ENCODE results near the gene PI4K2B.
"Not testable (repeated sequence)": the region's sequence is repeated elsewhere in the genome, so short reads cannot be mapped to it uniquely, and the experiment has no call there.

PI4K2B gene

DNA sequence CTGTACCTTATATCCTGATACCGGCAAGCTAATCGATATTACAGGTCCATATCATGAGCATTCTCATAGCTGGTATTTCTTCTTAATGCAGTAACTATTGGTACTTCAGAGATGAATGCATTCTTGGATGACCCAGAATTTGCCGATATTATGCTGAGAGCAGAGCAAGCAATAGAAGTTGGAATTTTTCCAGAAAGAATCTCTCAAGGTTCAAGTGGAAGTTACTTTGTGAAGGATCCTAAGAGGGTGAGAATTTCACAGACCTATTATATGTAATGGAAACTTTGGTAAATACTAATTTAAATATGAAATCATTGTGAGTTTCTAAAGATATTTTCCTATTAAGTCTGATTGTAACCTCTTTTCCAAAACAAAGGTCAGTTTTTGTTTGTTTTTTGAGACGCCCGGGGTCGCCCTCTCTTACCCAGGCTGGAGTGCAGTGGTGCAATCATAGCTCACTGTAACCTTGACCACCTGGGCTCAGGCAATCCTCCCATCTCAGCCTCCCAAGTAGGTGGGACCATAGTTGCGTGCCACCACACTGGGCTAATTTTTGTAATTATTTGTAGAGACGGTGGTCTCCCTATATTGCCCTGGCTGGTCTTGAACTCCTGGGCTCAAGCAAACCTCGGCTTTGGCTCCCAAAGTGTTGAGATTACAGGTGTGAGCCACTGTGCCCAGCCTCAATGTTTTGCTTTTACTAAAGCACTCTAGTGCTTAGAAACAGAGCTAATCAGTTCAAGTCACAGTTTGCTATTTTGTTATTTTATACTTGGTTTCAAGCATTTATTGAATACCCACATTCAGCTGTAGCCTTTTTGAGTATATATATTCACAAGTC, 18.6 kb downstream of the PI4K2B start:
- Histone ChIP-seq H3K9me3 (replicated peaks in 1 of 11) (peaks cover 0 to 33% (median 23%) of the 10 kb centered on the region in 11 experiments; a peak in 19 of 22 replicates), H3K9ac (no peak overlapping the region), H3K4me1 (peaks cover 0 to 16% (median 6%) of the 10 kb centered on the region in 10 experiments; a peak in 6 of 20 replicates), H3K4me3 (no peak overlapping the region), H3K4me2 (peak overlapping the region in 3 of 11 experiments; percentile 29 to 41 (median 36); a peak in 5 of 22 replicates), H4K20me1 (peaks cover 0 to 35% (median 16%) of the 10 kb centered on the region in 11 experiments; a peak in 11 of 22 replicates), H3K27me3 (no peaks in the 10 kb centered on the region), H3K27ac (no peak overlapping the region), H3K36me3 (peaks cover 31 to 61% (median 41%) of the 10 kb centered on the region in 11 experiments)
- no peak for TF ChIP-seq Cebpa-rat (IDR thresholded peaks at IDR 0.05)

DNA sequence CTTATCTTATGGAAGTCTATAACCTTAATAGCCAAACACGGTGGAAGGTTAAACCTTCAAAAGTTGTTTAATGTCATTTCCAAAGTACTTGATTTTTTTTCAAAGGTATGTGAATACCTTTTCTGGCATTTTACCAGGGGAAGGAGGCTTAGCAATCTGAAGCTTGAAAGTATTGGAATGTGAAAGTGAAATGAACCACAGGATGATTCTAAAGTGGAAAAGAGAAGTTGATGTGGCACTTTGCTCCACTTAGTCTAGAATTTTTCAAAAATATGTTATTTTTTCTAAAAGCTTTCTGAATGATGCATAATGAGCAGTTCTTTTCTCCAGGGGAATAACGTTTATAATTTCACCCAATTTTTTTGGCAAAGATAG, 19.2 kb downstream of the PI4K2B start:
- no peaks in the 10 kb centered on the region for H3K27me3 ChIP-seq
- H3K27ac ChIP-seq, result no peak overlapping the region
- H3K4me1 ChIP-seq, result peaks cover 0 to 14% (median 6%) of the 10 kb centered on the region in 10 experiments; a peak in 6 of 20 replicates
- H3K36me3 ChIP-seq, result peaks cover 35 to 61% (median 42%) of the 10 kb centered on the region in 11 experiments
- H3K4me3 ChIP-seq, result no peak overlapping the region
- no peak overlapping the region for H3K9ac ChIP-seq
- H3K9me3 ChIP-seq (replicated peaks in 1 of 11), result peaks cover 0 to 27% (median 17%) of the 10 kb centered on the region in 11 experiments; a peak in 19 of 22 replicates
- H3K4me2 ChIP-seq, result peak overlapping the region in 3 of 11 experiments; percentile 29 to 41 (median 36); a peak in 5 of 22 replicates
- no peak for TF ChIP-seq Cebpa-rat (IDR thresholded peaks at IDR 0.05)
- peaks cover 0 to 35% (median 16%) of the 10 kb centered on the region in 11 experiments; a peak in 11 of 22 replicates for H4K20me1 ChIP-seq

GRCh38 chr4:25253786-25254185, 20.0 kb downstream of the PI4K2B start:
- Histone ChIP-seq H3K4me1 (peaks cover 0 to 14% (median 6%) of the 10 kb centered on the region in 10 experiments; a peak in 6 of 20 replicates), H3K36me3 (peaks cover 34 to 65% (median 48%) of the 10 kb centered on the region in 11 experiments), H4K20me1 (peaks cover 0 to 35% (median 16%) of the 10 kb centered on the region in 11 experiments; a peak in 11 of 22 replicates), H3K9me3 (replicated peaks in 1 of 11) (peaks cover 0 to 20% (median 13%) of the 10 kb centered on the region in 11 experiments; a peak in 18 of 22 replicates)
- H3K27me3 ChIP-seq, H3K27ac ChIP-seq, H3K4me2 ChIP-seq, H3K9ac ChIP-seq, H3K4me3 ChIP-seq: not testable (repeated sequence)

DNA sequence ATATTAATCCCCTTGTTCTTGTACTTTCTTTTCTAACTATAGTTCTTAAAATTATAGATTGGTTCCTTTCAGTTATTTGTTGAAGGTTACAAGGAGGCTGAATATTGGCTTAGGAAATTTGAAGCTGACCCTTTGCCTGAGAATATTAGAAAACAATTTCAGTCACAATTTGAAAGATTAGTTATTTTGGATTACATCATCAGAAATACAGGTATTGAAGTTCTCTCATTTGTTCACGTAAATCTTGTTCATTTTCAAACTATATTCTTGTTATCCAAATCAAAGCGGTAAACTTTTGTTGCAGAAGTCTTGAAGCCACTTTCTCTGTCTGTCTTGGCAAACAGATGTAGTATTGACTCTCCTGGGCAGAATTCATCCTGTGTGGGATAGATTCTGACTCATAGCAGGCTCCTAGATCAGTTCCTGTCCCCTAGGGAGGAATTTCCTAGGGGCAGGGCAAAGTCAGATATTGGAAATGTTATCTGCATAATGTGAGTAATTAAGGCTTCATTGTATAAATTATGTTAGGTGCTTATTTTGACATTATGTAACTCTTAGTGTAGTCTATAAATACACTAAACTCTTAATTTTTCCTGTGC, 25.2 kb downstream of the PI4K2B start:
- Histone ChIP-seq H3K9me3 (replicated peaks in 1 of 11) (no peaks in the 10 kb centered on the region), H3K4me2 (no peak overlapping the region), H3K4me3 (no peak overlapping the region), H3K36me3 (peaks cover 51 to 97% (median 86%) of the 10 kb centered on the region in 11 experiments), H4K20me1 (peaks cover 0 to 1% (median 0%) of the 10 kb centered on the region in 11 experiments; a peak in 1 of 22 replicates), H3K9ac (no peak overlapping the region), H3K4me1 (no peaks in the 10 kb centered on the region), H3K27ac (no peak overlapping the region), H3K27me3 (no peaks in the 10 kb centered on the region)
- no peak for TF ChIP-seq Cebpa-rat (IDR thresholded peaks at IDR 0.05)

DNA sequence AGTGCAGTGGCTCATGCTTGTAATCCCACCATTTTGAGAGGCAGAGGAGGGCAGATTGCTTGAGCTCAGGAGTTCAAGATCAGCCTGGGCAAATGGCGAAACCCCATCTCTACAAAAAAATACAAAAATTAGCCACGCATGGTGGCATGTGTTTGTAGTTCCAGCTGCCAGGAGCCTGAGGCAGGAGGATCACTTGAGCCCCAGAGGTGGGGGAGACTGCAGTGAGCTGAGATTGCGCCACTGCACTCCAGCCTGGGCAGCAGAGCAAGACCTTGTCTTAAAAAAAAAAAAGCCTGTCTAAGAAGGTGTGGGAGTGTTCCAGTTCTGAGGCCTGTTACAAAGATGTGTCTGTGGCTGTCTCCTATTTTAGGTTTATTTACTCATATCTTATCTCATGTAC, 38.0 kb downstream of the PI4K2B start:
- Histone ChIP-seq H3K4me2 (no peak overlapping the region), H3K4me1 (peaks cover 0 to 23% (median 14%) of the 10 kb centered on the region in 10 experiments; a peak in 11 of 20 replicates), H3K36me3 (peaks cover 57 to 89% (median 67%) of the 10 kb centered on the region in 11 experiments), H3K9ac (no peak overlapping the region), H3K4me3 (no peak overlapping the region), H3K9me3 (replicated peaks in 1 of 11) (no peaks in the 10 kb centered on the region), H3K27me3 (no peaks in the 10 kb centered on the region), H4K20me1 (no peaks in the 10 kb centered on the region), H3K27ac (no peak overlapping the region)
- 0 out of 22 replicates have a peak, but pooled peaks of 2 of the 11 experiments have one; percentile 16 to 22 for TF ChIP-seq Cebpa-rat (IDR thresholded peaks at IDR 0.05)

GRCh38 chr4:25280210-25280609, 46.4 kb downstream of the PI4K2B start:
- no peak for TF ChIP-seq Cebpa-rat (IDR thresholded peaks at IDR 0.05)
- H3K9ac ChIP-seq, result no peak overlapping the region
- no peaks in the 10 kb centered on the region for H4K20me1 ChIP-seq
- H3K4me1 ChIP-seq, result peaks cover 0 to 7% (median 3%) of the 10 kb centered on the region in 10 experiments; a peak in 8 of 20 replicates
- peaks cover 27 to 63% (median 42%) of the 10 kb centered on the region in 11 experiments for H3K36me3 ChIP-seq
- H3K9me3 ChIP-seq (replicated peaks in 1 of 11), result no peaks in the 10 kb centered on the region
- no peaks in the 10 kb centered on the region for H3K27me3 ChIP-seq
- no peak overlapping the region for H3K27ac ChIP-seq
- no peak overlapping the region for H3K4me3 ChIP-seq
- H3K4me2 ChIP-seq, result no peak overlapping the region

DNA sequence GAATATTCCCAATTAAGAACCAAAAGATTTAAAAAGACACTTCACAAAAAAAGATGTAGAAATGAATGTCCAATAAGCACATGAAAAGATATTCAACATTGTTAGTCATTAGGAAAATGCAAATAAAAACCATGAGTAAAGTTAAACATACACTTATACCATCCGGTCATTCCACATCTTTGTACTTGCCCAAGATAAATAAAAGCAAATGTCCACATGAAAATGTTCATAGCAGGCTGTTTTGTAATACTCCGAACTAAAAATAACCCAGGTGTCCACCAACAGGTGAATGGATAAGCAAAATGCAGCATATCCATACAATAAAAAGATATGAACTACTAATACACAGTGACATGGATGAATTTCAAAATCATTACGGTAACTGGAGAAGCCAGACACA, 50.1 kb downstream of the PI4K2B start:
- TF ChIP-seq Cebpa-rat (IDR thresholded peaks at IDR 0.05), result no peak
- Histone ChIP-seq H3K9ac (no peak overlapping the region), H3K4me2 (no peak overlapping the region), H4K20me1 (no peaks in the 10 kb centered on the region), H3K9me3 (replicated peaks in 1 of 11) (peaks cover 0 to 16% (median 7%) of the 10 kb centered on the region in 11 experiments; a peak in 11 of 22 replicates), H3K27ac (no peak overlapping the region), H3K4me1 (no peaks in the 10 kb centered on the region), H3K27me3 (no peaks in the 10 kb centered on the region), H3K36me3 (peaks cover 19 to 31% (median 26%) of the 10 kb centered on the region in 11 experiments), H3K4me3 (no peak overlapping the region)

DNA sequence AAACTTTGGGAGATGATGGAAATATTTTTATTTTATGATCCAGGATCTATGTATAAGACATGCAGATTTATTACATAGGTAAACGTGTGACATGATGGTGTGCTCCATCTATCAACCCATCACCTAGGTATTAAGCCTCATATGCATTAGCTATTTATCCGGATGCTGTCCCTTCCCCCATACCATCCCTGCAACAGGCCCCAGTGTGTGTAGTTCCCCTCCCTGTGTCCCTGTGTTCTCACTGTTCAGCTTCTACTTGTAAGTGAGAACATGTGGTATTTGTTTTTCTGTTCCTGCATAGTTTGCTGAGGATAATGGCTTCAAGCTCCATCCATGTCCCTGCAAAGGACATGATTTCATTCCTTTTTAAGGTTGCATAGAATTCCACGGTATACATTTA, 50.6 kb downstream of the PI4K2B start:
- H3K4me2 ChIP-seq, result no peak overlapping the region
- no peak overlapping the region for H3K9ac ChIP-seq
- peaks cover 0 to 16% (median 7%) of the 10 kb centered on the region in 11 experiments; a peak in 11 of 22 replicates for H3K9me3 ChIP-seq (replicated peaks in 1 of 11)
- no peaks in the 10 kb centered on the region for H4K20me1 ChIP-seq
- H3K4me1 ChIP-seq, result no peaks in the 10 kb centered on the region
- peaks cover 14 to 26% (median 21%) of the 10 kb centered on the region in 11 experiments for H3K36me3 ChIP-seq
- H3K27ac ChIP-seq, result no peak overlapping the region
- no peaks in the 10 kb centered on the region for H3K27me3 ChIP-seq
- no peak overlapping the region for H3K4me3 ChIP-seq
- no peak for TF ChIP-seq Cebpa-rat (IDR thresholded peaks at IDR 0.05)

GRCh38 chr4:25290490-25291067, 56.7 kb downstream of the PI4K2B start:
- Histone ChIP-seq H3K4me1 (peaks cover 0 to 5% (median 0%) of the 10 kb centered on the region in 10 experiments; a peak in 1 of 20 replicates), H3K36me3 (no peaks in the 10 kb centered on the region), H3K9ac (no peak overlapping the region), H3K9me3 (replicated peaks in 1 of 11) (peaks cover 0 to 17% (median 9%) of the 10 kb centered on the region in 11 experiments; a peak in 12 of 22 replicates), H3K27ac (no peak overlapping the region), H4K20me1 (no peaks in the 10 kb centered on the region), H3K4me3 (no peak overlapping the region), H3K27me3 (no peaks in the 10 kb centered on the region), H3K4me2 (no peak overlapping the region; a peak in 1 of 22 replicates)
- TF ChIP-seq Cebpa-rat (IDR thresholded peaks at IDR 0.05), result no peak

Measured in BLaER1 treated with 17β-estradiol and CSF1 and Interleukin-3, amounts not matched to agents 10 nM and 100 nM (cell line).